Subcutaneous adipose tissue (tissue), 4 donors: ENCODE results near the gene AIRE. TPM values are rescaled to one million over a fixed set of nuclear protein-coding genes. Genes with fewer than 3 reads are reported as not detected.

Source experiments
- CTCF ChIP-seq: fragments of 450-650 bp; IDR thresholded peaks from one replicate; pipeline ENCODE4 v1.5.1; 2016; ENCODE audit warnings: low read depth, mild to moderate bottlenecking, control low read depth, antibody characterized with exemption, moderate library complexity
- small RNA-seq: library from RNA; depleted of rRNA; stranded (forward); fragments of <200 nt; gene quantifications from one replicate; pipeline ENCODE3, GENCODE V24; 2016
- total RNA-seq, 4 donors: library from RNA; depleted of rRNA; stranded (reverse); fragments of >200 nt; gene quantifications; one replicate each; pipeline ENCODE4 v1.1.0, GENCODE V29; 2016

The AIRE gene
- total RNA-seq, 4 donors from 2014 or later = not detected

GRCh38 chr21:44337941-44338895 is 52.5 kb downstream of the AIRE start:
- TF ChIP-seq CTCF = no peak

GRCh38 chr21:44338971-44339910 is 53.6 kb downstream of the AIRE start, which contains the start of gene CFAP410:
Gene CFAP410 (minus strand): TSS chr21:44339390. CDS start chr21:44339194, 196 bp downstream.
- TF ChIP-seq CTCF = no peak

GRCh38 chr21:44344541-44345183 is 59.0 kb downstream of the AIRE start:
- TF ChIP-seq CTCF = no peak

- TF ChIP-seq CTCF = no peak
These were observed 59.8 kb downstream of the AIRE start for GRCh38 chr21:44345495-44345894.

GRCh38 chr21:44347911-44348451 is 62.3 kb downstream of the AIRE start:
- TF ChIP-seq CTCF = no peak

Small RNA genes lying within 50 kb of the gene (small RNA-seq; reads per million reads assigned to genes)
- not detected for gene AP001059.3

Other genes with a start within 250 kb of the AIRE start
- gene PWP2, start 178.5 kb upstream of the AIRE start, total RNA-seq = 10 to 100 TPM in 2 of 4 donors, 1 to 10 TPM in 2; 3.9 to 13.4 (median 9.4) TPM
- 10 to 100 TPM in 3 of 4 donors, 1 to 10 TPM in 1; 5.6 to 97.2 (median 16.4) TPM for gene GATD3, start 152.2 kb upstream of the AIRE start, total RNA-seq
- gene ICOSLG, start 44.9 kb upstream of the AIRE start, total RNA-seq = 1 to 10 TPM; 1.3 to 2.4 (median 1.7) TPM
- gene DNMT3L, start 24.0 kb upstream of the AIRE start, total RNA-seq = not detected
- 100 to 1,000 TPM in 1 of 4 donors, 10 to 100 TPM in 3; 51.0 to 177 (median 77.3) TPM for gene PFKL, start 14.2 kb downstream of the AIRE start, total RNA-seq
- gene CFAP410, start 53.5 kb downstream of the AIRE start, total RNA-seq = 10 to 100 TPM in 3 of 4 donors, 1 to 10 TPM in 1; 9.1 to 56.7 (median 23.1) TPM
- 1 to 10 TPM; 2.9 to 7.0 (median 6.1) TPM for gene TRPM2, start 67.7 kb downstream of the AIRE start, total RNA-seq
- gene LRRC3, start 169.6 kb downstream of the AIRE start, total RNA-seq = 1 to 10 TPM in 3 of 4 donors, under 1 TPM in 1; 0.98 to 4.2 (median 3.0) TPM